HCT116 (cell line): ENCODE data around the gene DLG4.

Experiments used
- CEBPB ChIP-seq: IDR thresholded peaks from 2 replicates; pipeline ENCODE4 v1.6.1; 2012; ENCODE audit warnings: low read depth
- EGR1 ChIP-seq: IDR thresholded peaks from 2 replicates; pipeline ENCODE4 v1.6.1; 2012; ENCODE audit warnings: low read depth
- ELF1 ChIP-seq: IDR thresholded peaks from 2 replicates; pipeline ENCODE4 v1.6.1; 2012; ENCODE audit warnings: low read depth, borderline replicate concordance
- EZH2 ChIP-seq: fragments of 200-600 bp; sonication (generic); IDR thresholded peaks from 2 replicates; pipeline ENCODE4 v1.6.1; 2017; ENCODE audit warnings: antibody characterized with exemption, mixed run types
- POLR2A ChIP-seq: IDR thresholded peaks from 2 replicates; pipeline ENCODE4 v1.7.0; 2011; ENCODE audit warnings: borderline replicate concordance; ENCODE audit not compliant: insufficient read depth, insufficient read length; ENCODE audit errors: extremely low read depth
- POLR2AphosphoS5 ChIP-seq: IDR thresholded peaks from 2 replicates; pipeline ENCODE4 v1.6.1; 2011; ENCODE audit warnings: mild to moderate bottlenecking, low read depth, low read length, moderate library complexity
- RAD21 ChIP-seq: IDR thresholded peaks from 2 replicates; pipeline ENCODE4 v1.6.1; 2012; ENCODE audit warnings: low read depth, mild to moderate bottlenecking
- SIN3A ChIP-seq: IDR thresholded peaks from 2 replicates; pipeline ENCODE4 v1.6.1; 2012; ENCODE audit warnings: low read depth
- TCF7L2 ChIP-seq: IDR thresholded peaks from 2 replicates; pipeline ENCODE4 v1.7.0; 2011; ENCODE audit warnings: borderline replicate concordance, inconsistent platforms; ENCODE audit not compliant: insufficient read depth, insufficient read length; ENCODE audit errors: extremely low read depth
- YY1 ChIP-seq: IDR thresholded peaks from 2 replicates; pipeline ENCODE4 v1.6.1; 2011; ENCODE audit warnings: low read length, low read depth, moderate library complexity, mild to moderate bottlenecking; ENCODE audit not compliant: insufficient replicate concordance; ENCODE audit errors: extremely low read depth
- TF ChIP-seq, protein P1 (sequence below), 3 experiments: fragments of 200-600 bp in 1 of 3; sonication (generic) in 1 of 3; IDR thresholded peaks in 2 of 3; conservative IDR thresholded peaks in 1 of 3; 2 replicates each; pipeline ENCODE4 v1.5.1; 2012 to 2017; ENCODE audit warnings: low read depth in 2 of 3, low read length in 2 of 3, antibody characterized with exemption in 1 of 3, borderline replicate concordance in 1 of 3, control low read depth in 1 of 3, mild to moderate bottlenecking in 1 of 3, mixed read lengths in 1 of 3, mixed run types in 1 of 3, moderate library complexity in 1 of 3; ENCODE audit not compliant: insufficient read depth in 1 of 3

- no peak for TF ChIP-seq POLR2A
- TF ChIP-seq, protein P1, sequence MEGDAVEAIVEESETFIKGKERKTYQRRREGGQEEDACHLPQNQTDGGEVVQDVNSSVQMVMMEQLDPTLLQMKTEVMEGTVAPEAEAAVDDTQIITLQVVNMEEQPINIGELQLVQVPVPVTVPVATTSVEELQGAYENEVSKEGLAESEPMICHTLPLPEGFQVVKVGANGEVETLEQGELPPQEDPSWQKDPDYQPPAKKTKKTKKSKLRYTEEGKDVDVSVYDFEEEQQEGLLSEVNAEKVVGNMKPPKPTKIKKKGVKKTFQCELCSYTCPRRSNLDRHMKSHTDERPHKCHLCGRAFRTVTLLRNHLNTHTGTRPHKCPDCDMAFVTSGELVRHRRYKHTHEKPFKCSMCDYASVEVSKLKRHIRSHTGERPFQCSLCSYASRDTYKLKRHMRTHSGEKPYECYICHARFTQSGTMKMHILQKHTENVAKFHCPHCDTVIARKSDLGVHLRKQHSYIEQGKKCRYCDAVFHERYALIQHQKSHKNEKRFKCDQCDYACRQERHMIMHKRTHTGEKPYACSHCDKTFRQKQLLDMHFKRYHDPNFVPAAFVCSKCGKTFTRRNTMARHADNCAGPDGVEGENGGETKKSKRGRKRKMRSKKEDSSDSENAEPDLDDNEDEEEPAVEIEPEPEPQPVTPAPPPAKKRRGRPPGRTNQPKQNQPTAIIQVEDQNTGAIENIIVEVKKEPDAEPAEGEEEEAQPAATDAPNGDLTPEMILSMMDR (IDR thresholded peaks at IDR 0.05 in 2 of 3, conservative IDR thresholded peaks at IDR 0.05 in 1 of 3; ENCODE audit: borderline replicate concordance in 1 of 3, insufficient read depth in 1 of 3, low read depth in 2 of 3, low read length in 2 of 3) = no peak
- TF ChIP-seq EZH2 = no peak
- TF ChIP-seq ELF1 = no peak
- TF ChIP-seq POLR2AphosphoS5 = no peak
- no peak for TF ChIP-seq EGR1
- no peak for TF ChIP-seq RAD21
- TF ChIP-seq CEBPB = no peak
- no peak for TF ChIP-seq TCF7L2
- no peak for TF ChIP-seq YY1
- TF ChIP-seq SIN3A = no peak
Measured at GRCh38 chr17:7173687-7174602, 45.7 kb downstream of the DLG4 start.
